Peyer's patch (tissue), 4 donors: Measurements from ENCODE around the gene APOBEC3F.

Experiments
- CTCF ChIP-seq, 6 experiments: fragments of 450-650 bp in 4 of 6; fragments of 200-600 bp in 2 of 6; sonication (generic) in 1 of 6; IDR thresholded peaks; one replicate each; pipeline ENCODE4 v1.5.1; 2017 to 2019; ENCODE audit warnings: antibody characterized with exemption in 6 of 6, mild to moderate bottlenecking in 3 of 6, moderate library complexity in 1 of 6
- POLR2A ChIP-seq, 2 donors: fragments of 450-650 bp; IDR thresholded peaks; one replicate each; pipeline ENCODE4 v1.5.1; 2017; ENCODE audit warnings: antibody characterized with exemption in 2 of 2, mild to moderate bottlenecking in 2 of 2, moderate library complexity in 2 of 2

- TF ChIP-seq CTCF (IDR thresholded peaks at IDR 0.05) (no peak), POLR2A (IDR thresholded peaks at IDR 0.05) (no peak)
These were observed 48.0 kb downstream of the APOBEC3F start for GRCh38 chr22:39088685-39089032.
